Panc1 (cell line): Measurements from ENCODE around the gene ZNF175. TPM values are rescaled to one million over a fixed set of nuclear protein-coding genes. Genes with fewer than 3 reads are reported as not detected.

Experiments used
- ATAC-seq: fragments of 200-7000 bp; cut with Tn5 transposase; 2 replicates; pipeline ENCODE4 v1.9.1; 2020; ENCODE audit warnings: mild to moderate bottlenecking, moderate library complexity
- BruUV-seq: library from RNA; stranded (reverse); fragments of 400-500 nt; replicated peaks from 2 replicates; lab custom pipeline; 2021; lab: Mats Ljungman, UMichigan
- CTCF ChIA-PET: fragments of 300-600 bp; sonication (Branson Sonifier 250); formaldehyde crosslinking; loops from one replicate; lab custom pipeline; 2022; ENCODE audit warnings: antibody characterized with exemption; lab: Charles Lee
- POLR2A ChIA-PET: fragments of 300-600 bp; sonication (Branson Sonifier 250); formaldehyde crosslinking; loops from one replicate; lab custom pipeline; 2022; ENCODE audit warnings: antibody characterized with exemption; lab: Charles Lee
- DNase-seq: peaks from one replicate; pipeline ENCODE4 v3.0.0-alpha.2; 2010; ENCODE audit warnings: low read depth, low spot score
- H3K27ac ChIP-seq: 2 replicates; pipeline ENCODE4 v1.5.1; 2011; ENCODE audit warnings: mild to moderate bottlenecking, low read length, inconsistent platforms
- H3K27me3 ChIP-seq: fragments of 200-500 bp; sonication (Bioruptor generic); 2 replicates; pipeline ENCODE4 v1.6.0; 2014; ENCODE audit warnings: low read length, inconsistent platforms; ENCODE audit not compliant: control insufficient read depth, insufficient read depth
- H3K36me3 ChIP-seq: fragments of 200-500 bp; sonication (Bioruptor generic); 2 replicates; pipeline ENCODE4 v1.5.1; 2014; ENCODE audit warnings: inconsistent platforms, mild to moderate bottlenecking, low read length, moderate library complexity; ENCODE audit not compliant: control insufficient read depth, insufficient read depth
- H3K4me1 ChIP-seq: 2 replicates; pipeline ENCODE4 v1.5.1; 2011; ENCODE audit warnings: inconsistent platforms, mild to moderate bottlenecking, low read length, moderate library complexity; ENCODE audit not compliant: control insufficient read depth, insufficient read depth
- H3K4me3 ChIP-seq, 2 experiments: 2 replicates each; pipeline ENCODE4 v1.5.1; 2011 to 2012; ENCODE audit warnings: low read depth in 2 of 2, low read length in 2 of 2, mild to moderate bottlenecking in 2 of 2, inconsistent platforms in 1 of 2, moderate library complexity in 1 of 2
- H3K9me3 ChIP-seq: fragments of 200-500 bp; sonication (Bioruptor generic); 2 replicates; pipeline ENCODE4 v1.5.1; 2014; ENCODE audit warnings: low read depth, mild to moderate bottlenecking, inconsistent platforms, low read length, moderate library complexity; ENCODE audit not compliant: control insufficient read depth, insufficient read depth
- CTCF ChIP-seq: fragments of 450-650 bp; IDR thresholded peaks from 2 replicates; pipeline ENCODE4 v1.5.1; 2017; ENCODE audit warnings: mild to moderate bottlenecking
- POLR2AphosphoS5 ChIP-seq: IDR thresholded peaks from 2 replicates; pipeline ENCODE4 v1.6.1; 2012; ENCODE audit warnings: mild to moderate bottlenecking, low read depth, low read length, moderate library complexity
- REST ChIP-seq, 2 experiments: IDR thresholded peaks; 2 replicates each; pipeline ENCODE4 v1.6.1; 2011 to 2012; ENCODE audit warnings: low read depth in 2 of 2, control low read depth in 1 of 2, low read length in 1 of 2, mild to moderate bottlenecking in 1 of 2, moderate library complexity in 1 of 2; ENCODE audit not compliant: insufficient read depth in 1 of 2
- SIN3A ChIP-seq: IDR thresholded peaks from 2 replicates; pipeline ENCODE4 v1.6.1; 2012; ENCODE audit warnings: low read depth, mild to moderate bottlenecking, low read length, moderate library complexity, borderline replicate concordance; ENCODE audit not compliant: insufficient read depth
- TCF7L2 ChIP-seq: IDR thresholded peaks from 2 replicates; pipeline ENCODE4 v1.6.1; 2011; ENCODE audit warnings: mild to moderate bottlenecking, low read depth, low read length, inconsistent platforms
- in situ Hi-C: cut with HindIII; loops from 2 replicates; pipeline ENCODE4 v1.10.0; 2016; ENCODE audit warnings: low sequenced_read_pairs, low pct_unique_long_range_greater_than_20kb
- intact Hi-C: fragments of 100-400 bp; cut with micrococcal nuclease; formaldehyde crosslinking; loops from one replicate; pipeline ENCODE4 v1.10.0; 2022; ENCODE audit not compliant: unreplicated experiment
- total RNA-seq: library from RNA; stranded (reverse); gene quantifications from one replicate; pipeline ENCODE4 v1.2.1, GENCODE V29; 2021; ENCODE audit not compliant: unreplicated experiment

Gene ZNF175
- total RNA-seq, 1 experiment from 2014 or later = 7.3 TPM

GRCh38 chr19:51614789-51615188 is 43.7 kb downstream of the ZNF175 start:
- in situ Hi-C loops = no loop called here
- Histone ChIP-seq H3K27ac (no peak overlapping the region), H3K36me3 (no peaks in the 10 kb centered on the region), H3K4me3 (no peak overlapping the region), H3K27me3 (no peaks in the 10 kb centered on the region; the same call in 1 of the 2 replicates), H3K9me3 (no peaks in the 10 kb centered on the region), H3K4me1 (no peaks in the 10 kb centered on the region)
- no TSS peak for BruUV-seq
- intact Hi-C loops = no loop called here
- CTCF ChIA-PET = no interaction called here
- ATAC-seq (no peak), DNase-seq (no peak)
- TF ChIP-seq REST (IDR thresholded peaks at IDR 0.05; ENCODE audit: insufficient read depth in 1 of 2, low read depth in 2 of 2, low read length in 1 of 2) (no peak), CTCF (no peak), POLR2AphosphoS5 (no peak)
- POLR2A ChIA-PET = no interaction called here

GRCh38 chr19:51615991-51616390 is 44.9 kb downstream of the ZNF175 start:
- H3K4me3 ChIP-seq = no peak overlapping the region
- intact Hi-C loops = no loop called here
- no peaks in the 10 kb centered on the region for H3K9me3 ChIP-seq
- no peak for ATAC-seq
- ChIA-PET CTCF (no interaction called here), POLR2A (no interaction called here)
- no TSS peak for BruUV-seq
- TF ChIP-seq SIN3A (no peak), CTCF (no peak), POLR2AphosphoS5 (no peak), TCF7L2 (no peak), REST (IDR thresholded peaks at IDR 0.05; ENCODE audit: insufficient read depth in 1 of 2, low read depth in 2 of 2, low read length in 1 of 2) (no peak)
- no peaks in the 10 kb centered on the region for H3K36me3 ChIP-seq
- H3K27ac ChIP-seq = no peak overlapping the region
- no peaks in the 10 kb centered on the region; the same call in 1 of the 2 replicates for H3K27me3 ChIP-seq
- in situ Hi-C loops = no loop called here
- no peak for DNase-seq
- H3K4me1 ChIP-seq = no peaks in the 10 kb centered on the region
